Bronchial epithelial cell (primary cell): ENCODE data around the gene C5AR1. TPM values are rescaled to one million over a fixed set of nuclear protein-coding genes. Genes with fewer than 3 reads are reported as not detected.
"Not testable (repeated sequence)": the region's sequence is repeated elsewhere in the genome, so short reads cannot be mapped to it uniquely, and the experiment has no call there.

Experiments used
- DNase-seq: peaks from one replicate; pipeline ENCODE4 v3.0.0-alpha.2; 2010; ENCODE audit warnings: low read depth
- FAIRE-seq: peaks from 2 replicates; lab custom pipeline; 2011; peaks lifted over from hg19 to GRCh38; lab: Jason Lieb, UNC
- H3K27me3 ChIP-seq: 2 replicates; pipeline ENCODE4 v1.5.1; 2011; ENCODE audit warnings: low read length; ENCODE audit not compliant: control insufficient read depth, insufficient read depth
- H3K36me3 ChIP-seq: 2 replicates; pipeline ENCODE4 v1.5.1; 2011; ENCODE audit warnings: low read length; ENCODE audit not compliant: control insufficient read depth, insufficient read depth
- H3K4me3 ChIP-seq: 2 replicates; pipeline ENCODE4 v1.5.1; 2011; ENCODE audit warnings: mild to moderate bottlenecking, low read depth, low read length, control low read depth
- CTCF ChIP-seq: IDR thresholded peaks from 2 replicates; pipeline ENCODE4 v1.5.1; 2011; ENCODE audit warnings: mild to moderate bottlenecking, moderate library complexity, low read length, control low read depth, inconsistent platforms; ENCODE audit not compliant: insufficient read depth, severe bottlenecking
- total RNA-seq: library from RNA; depleted of rRNA; stranded (reverse); fragments of >200 nt; gene quantifications from 2 replicates; pipeline ENCODE4 v1.2.1, GENCODE V29; 2014

Gene C5AR1
- total RNA-seq, result under 0.01 and 1.0 TPM in 2 replicates

- Histone ChIP-seq H3K4me3 (no peak within 1 kb of the TSS), H3K27me3 (no peaks in the 10 kb centered on the region), H3K36me3 (no peaks in the 10 kb centered on the region)
- DNase-seq, result no peak
- no peak for TF ChIP-seq CTCF
- no peak for FAIRE-seq
Observed at GRCh38 chr19:47309608-47310007, at the start of gene C5AR1. Gene C5AR1, plus strand, starts transcription at chr19:47309861. Its CDS starts 35 bp downstream, at chr19:47309896.

- Histone ChIP-seq H3K36me3 (peaks cover 34% of the 10 kb centered on the region), H3K27me3 (no peaks in the 10 kb centered on the region), H3K4me3 (no peak overlapping the region)
- DNase-seq (no peak), FAIRE-seq (no peak)
- TF ChIP-seq CTCF, result no peak
Observed at GRCh38 chr19:47260476-47260875, 49.2 kb upstream of the C5AR1 start.

- not testable (repeated sequence) for H3K4me3 ChIP-seq, DNase-seq, H3K27me3 ChIP-seq, FAIRE-seq
- H3K36me3 ChIP-seq, result peaks cover 38% of the 10 kb centered on the region
Observed at GRCh38 chr19:47261946-47262793, 47.5 kb upstream of the C5AR1 start.

GRCh38 chr19:47264629-47265028 lies 45.0 kb upstream of the C5AR1 start:
- no peak for TF ChIP-seq CTCF
- no peak for DNase-seq
- Histone ChIP-seq H3K36me3 (peaks cover 30% of the 10 kb centered on the region), H3K27me3 (no peaks in the 10 kb centered on the region), H3K4me3 (no peak overlapping the region)
- no peak for FAIRE-seq

GRCh38 chr19:47266401-47266941 lies 43.2 kb upstream of the C5AR1 start:
- no peak overlapping the region for H3K4me3 ChIP-seq
- no peak for TF ChIP-seq CTCF
- H3K27me3 ChIP-seq, result no peaks in the 10 kb centered on the region
- H3K36me3 ChIP-seq, result peaks cover 27% of the 10 kb centered on the region
- DNase-seq, result no peak
- FAIRE-seq, result no peak

- FAIRE-seq, result no peak
- H3K4me3 ChIP-seq, result no peak overlapping the region
- peaks cover 27% of the 10 kb centered on the region for H3K36me3 ChIP-seq
- DNase-seq, result no peak
- TF ChIP-seq CTCF, result no peak
- no peaks in the 10 kb centered on the region for H3K27me3 ChIP-seq
Observed at GRCh38 chr19:47267350-47267759, 42.3 kb upstream of the C5AR1 start.
